Measurements from ENCODE around the gene CEP41. TPM values are rescaled to one million over a fixed set of nuclear protein-coding genes. Genes with fewer than 3 reads are reported as not detected.

The CEP41 gene
- total RNA-seq, 1 experiment from 2014 or later, result 14.0 TPM

DNA sequence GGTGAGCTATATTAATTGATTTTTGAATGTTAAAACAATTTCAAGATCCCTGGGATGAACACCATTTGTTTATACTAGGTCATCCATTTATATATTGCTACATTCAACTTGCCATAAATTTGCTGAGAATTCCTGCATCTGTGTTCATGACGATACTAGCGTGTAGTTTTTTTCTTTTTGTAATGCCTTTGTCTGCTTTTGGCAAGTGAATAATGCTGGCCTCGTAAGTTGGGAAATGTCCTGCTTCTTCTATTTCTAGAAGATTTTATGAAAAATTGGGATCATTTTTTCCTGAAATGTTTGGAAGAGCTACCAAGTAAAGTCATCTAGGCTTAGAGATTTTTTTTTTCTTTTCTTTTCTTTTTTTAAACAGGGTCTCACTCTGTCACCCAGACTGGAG lies 38.2 kb upstream of the CEP41 start:
- Mint-ChIP-seq H3K27ac (ENCODE audit: low read depth, unreplicated experiment) (no peak overlapping the region), H3K4me3 (ENCODE audit: unreplicated experiment) (no peak overlapping the region), H3K36me3 (ENCODE audit: insufficient read depth, unreplicated experiment) (no peaks in the 10 kb centered on the region), H3K4me1 (ENCODE audit: insufficient read depth, unreplicated experiment) (no peaks in the 10 kb centered on the region), H3K9me3 (ENCODE audit: unreplicated experiment) (peaks cover 14% of the 10 kb centered on the region), H3K27me3 (ENCODE audit: insufficient read depth, unreplicated experiment) (no peaks in the 10 kb centered on the region)
- no TSS peak for BruUV-seq (replicated peaks)
- intact Hi-C loops (cut with micrococcal nuclease), result no loop called here
- ChIA-PET POLR2A (interaction anchor here (1.0 to 1.2 kb wide), 2 partner anchors 10 to 38 kb away, joined by 3 read pairs; no protein-coding TSS in a partner anchor), CTCF (no interaction called here)
- DNase-seq (ENCODE audit: unreplicated experiment), result no peak
- TF ChIP-seq, protein P1, sequence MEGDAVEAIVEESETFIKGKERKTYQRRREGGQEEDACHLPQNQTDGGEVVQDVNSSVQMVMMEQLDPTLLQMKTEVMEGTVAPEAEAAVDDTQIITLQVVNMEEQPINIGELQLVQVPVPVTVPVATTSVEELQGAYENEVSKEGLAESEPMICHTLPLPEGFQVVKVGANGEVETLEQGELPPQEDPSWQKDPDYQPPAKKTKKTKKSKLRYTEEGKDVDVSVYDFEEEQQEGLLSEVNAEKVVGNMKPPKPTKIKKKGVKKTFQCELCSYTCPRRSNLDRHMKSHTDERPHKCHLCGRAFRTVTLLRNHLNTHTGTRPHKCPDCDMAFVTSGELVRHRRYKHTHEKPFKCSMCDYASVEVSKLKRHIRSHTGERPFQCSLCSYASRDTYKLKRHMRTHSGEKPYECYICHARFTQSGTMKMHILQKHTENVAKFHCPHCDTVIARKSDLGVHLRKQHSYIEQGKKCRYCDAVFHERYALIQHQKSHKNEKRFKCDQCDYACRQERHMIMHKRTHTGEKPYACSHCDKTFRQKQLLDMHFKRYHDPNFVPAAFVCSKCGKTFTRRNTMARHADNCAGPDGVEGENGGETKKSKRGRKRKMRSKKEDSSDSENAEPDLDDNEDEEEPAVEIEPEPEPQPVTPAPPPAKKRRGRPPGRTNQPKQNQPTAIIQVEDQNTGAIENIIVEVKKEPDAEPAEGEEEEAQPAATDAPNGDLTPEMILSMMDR (IDR thresholded peaks at IDR 0.05; ENCODE audit: unreplicated experiment), result no peak

- H3K4me3 Mint-ChIP-seq (ENCODE audit: unreplicated experiment), result no peak overlapping the region
- H3K27ac Mint-ChIP-seq (ENCODE audit: low read depth, unreplicated experiment), result no peak overlapping the region
- CTCF ChIA-PET, result interaction anchor here (0.7 kb wide), 1 partner anchor 71 kb away, joined by 4 read pairs; no protein-coding TSS in a partner anchor
- BruUV-seq (replicated peaks), result no TSS peak
- H3K4me1 Mint-ChIP-seq (ENCODE audit: insufficient read depth, unreplicated experiment), result no peaks in the 10 kb centered on the region
- intact Hi-C loops (cut with micrococcal nuclease), result no loop called here
- H3K27me3 Mint-ChIP-seq (ENCODE audit: insufficient read depth, unreplicated experiment), result no peaks in the 10 kb centered on the region
- POLR2A ChIA-PET, result interaction anchor here (0.6 kb wide), 1 partner anchor 149 kb away, joined by 3 read pairs; no protein-coding TSS in a partner anchor
- peaks cover 14% of the 10 kb centered on the region for H3K9me3 Mint-ChIP-seq (ENCODE audit: unreplicated experiment)
- DNase-seq (ENCODE audit: unreplicated experiment), result no peak
- TF ChIP-seq, protein P1 (IDR thresholded peaks at IDR 0.05; ENCODE audit: unreplicated experiment), result no peak
- H3K36me3 Mint-ChIP-seq (ENCODE audit: insufficient read depth, unreplicated experiment), result no peaks in the 10 kb centered on the region
Measured at GRCh38 chr7:130476297-130477150, 35.7 kb upstream of the CEP41 start.

DNA sequence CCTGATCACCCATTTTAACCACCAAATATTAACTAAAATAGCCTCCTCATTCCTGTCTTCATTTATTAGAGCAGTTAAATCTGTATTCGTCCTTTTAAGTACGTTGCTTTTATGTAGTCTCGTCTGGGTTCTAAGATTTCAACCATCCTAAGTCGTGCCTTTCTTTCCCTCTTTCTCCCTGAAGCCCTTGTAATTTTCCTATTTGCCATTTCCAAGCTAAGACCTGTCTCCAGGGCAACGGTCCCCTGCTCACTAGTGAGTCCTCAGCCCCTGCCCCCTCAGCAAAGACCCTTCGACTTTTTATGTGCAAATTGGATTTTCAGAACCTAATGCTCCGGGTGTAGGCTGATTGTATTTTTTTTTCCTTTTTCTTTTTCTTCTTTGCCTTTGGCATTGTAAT lies 35.0 kb upstream of the CEP41 start:
- H3K4me1 Mint-ChIP-seq (ENCODE audit: insufficient read depth, unreplicated experiment), result no peaks in the 10 kb centered on the region
- BruUV-seq (replicated peaks), result no TSS peak

DNA sequence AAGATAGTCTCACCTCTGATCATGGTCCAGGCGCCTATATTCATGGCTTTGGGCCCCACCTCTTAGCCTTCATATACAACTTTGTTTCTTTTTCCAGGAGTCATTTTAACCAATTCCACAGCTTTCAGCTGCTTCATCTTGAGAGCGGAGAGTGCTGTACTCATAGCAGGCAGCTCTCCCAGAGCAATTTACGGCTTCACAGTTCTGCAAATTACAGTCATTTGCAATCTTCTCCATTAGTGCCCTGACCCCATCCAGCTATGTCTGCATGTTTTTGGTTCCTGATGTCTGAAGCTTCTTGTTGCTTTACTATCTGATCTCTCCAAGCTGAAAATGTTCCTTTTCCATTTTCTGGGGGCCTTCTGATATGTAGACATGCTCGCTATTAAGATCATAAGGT lies 33.1 kb upstream of the CEP41 start:
- ChIA-PET CTCF (interaction anchor here (0.6 kb wide), 1 partner anchor 596 kb away, joined by 3 read pairs; no protein-coding TSS in a partner anchor), POLR2A (interaction anchor here (0.6 kb wide), 1 partner anchor 348 kb away, joined by 4 read pairs; no protein-coding TSS in a partner anchor)
- no peaks in the 10 kb centered on the region for H3K4me1 Mint-ChIP-seq (ENCODE audit: insufficient read depth, unreplicated experiment)
- intact Hi-C loops (cut with micrococcal nuclease), result no loop called here
- BruUV-seq (replicated peaks), result no TSS peak
- H3K27me3 Mint-ChIP-seq (ENCODE audit: insufficient read depth, unreplicated experiment), result no peaks in the 10 kb centered on the region
- H3K27ac Mint-ChIP-seq (ENCODE audit: low read depth, unreplicated experiment), result no peak overlapping the region
- TF ChIP-seq, protein P1 (IDR thresholded peaks at IDR 0.05; ENCODE audit: unreplicated experiment), result no peak
- peaks cover 14% of the 10 kb centered on the region for H3K9me3 Mint-ChIP-seq (ENCODE audit: unreplicated experiment)
- no peaks in the 10 kb centered on the region for H3K36me3 Mint-ChIP-seq (ENCODE audit: insufficient read depth, unreplicated experiment)
- no peak for DNase-seq (ENCODE audit: unreplicated experiment)
- H3K4me3 Mint-ChIP-seq (ENCODE audit: unreplicated experiment), result no peak overlapping the region

More for the DNA sequence above, 35.0 kb upstream of the CEP41 start:
- Mint-ChIP-seq H3K27ac (ENCODE audit: low read depth, unreplicated experiment) (no peak overlapping the region), H3K27me3 (ENCODE audit: insufficient read depth, unreplicated experiment) (no peaks in the 10 kb centered on the region), H3K9me3 (ENCODE audit: unreplicated experiment) (peaks cover 14% of the 10 kb centered on the region), H3K4me3 (ENCODE audit: unreplicated experiment) (no peak overlapping the region), H3K36me3 (ENCODE audit: insufficient read depth, unreplicated experiment) (no peaks in the 10 kb centered on the region)
- intact Hi-C loops (cut with micrococcal nuclease), result no loop called here
- TF ChIP-seq, protein P1 (IDR thresholded peaks at IDR 0.05; ENCODE audit: unreplicated experiment), result no peak
- DNase-seq (ENCODE audit: unreplicated experiment), result no peak
- ChIA-PET POLR2A (interaction anchor here (0.6 kb wide), 1 partner anchor 148 kb away, joined by 3 read pairs; no protein-coding TSS in a partner anchor), CTCF (interaction anchor here (0.7 kb wide), 1 partner anchor 70 kb away, joined by 4 read pairs; no protein-coding TSS in a partner anchor)

Data from MCF 10A (cell line).